Thyroid gland (tissue), 4 donors: ENCODE results near the gene MEAK7.

Source experiments
- POLR2A ChIP-seq, 2 donors: fragments of 450-650 bp; IDR thresholded peaks; one replicate each; pipeline ENCODE4 v1.6.1; 2017; ENCODE audit warnings: antibody characterized with exemption in 2 of 2, mild to moderate bottlenecking in 2 of 2, moderate library complexity in 1 of 2
- TF ChIP-seq, protein P1 (sequence below), 6 experiments: fragments of 200-600 bp in 3 of 6; fragments of 450-650 bp in 3 of 6; sonication (generic) in 3 of 6; IDR thresholded peaks; one replicate each; pipeline ENCODE4 v1.5.1; 2016 to 2019; ENCODE audit warnings: antibody characterized with exemption in 6 of 6, mild to moderate bottlenecking in 2 of 6, inconsistent platforms in 1 of 6, moderate library complexity in 1 of 6

DNA sequence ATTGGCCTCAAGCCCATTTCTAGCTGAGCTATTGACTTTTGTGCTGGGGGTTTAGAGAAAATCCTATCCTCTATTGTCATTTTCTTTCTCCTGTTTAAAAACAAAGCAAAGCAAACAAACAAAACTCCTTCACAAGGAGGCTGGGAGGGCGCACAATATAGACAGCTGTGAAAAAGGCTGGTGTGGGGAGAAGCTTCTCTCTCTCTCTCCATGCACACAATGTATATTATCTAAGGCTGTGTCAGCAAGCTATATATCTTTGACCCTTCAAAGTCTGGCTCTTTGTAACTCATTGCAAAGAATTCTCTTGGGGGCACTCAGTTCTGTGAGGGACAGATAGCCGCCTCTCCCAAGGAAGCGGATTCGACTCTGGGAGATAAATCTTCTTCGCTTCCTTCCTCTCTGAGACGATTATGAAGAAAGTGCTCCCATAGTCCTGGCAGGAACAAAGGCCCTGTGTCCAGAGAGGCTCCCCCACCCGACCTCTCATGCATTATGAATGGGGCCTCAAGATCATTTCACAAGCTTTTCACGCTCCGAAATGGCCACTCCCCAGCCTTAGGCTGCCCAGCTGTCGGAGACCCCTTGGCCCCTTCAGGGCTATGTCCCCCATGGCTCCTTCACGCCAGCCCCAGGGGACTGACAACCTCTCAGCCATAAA is 33.2 kb upstream of the MEAK7 start:
- TF ChIP-seq, protein P1, sequence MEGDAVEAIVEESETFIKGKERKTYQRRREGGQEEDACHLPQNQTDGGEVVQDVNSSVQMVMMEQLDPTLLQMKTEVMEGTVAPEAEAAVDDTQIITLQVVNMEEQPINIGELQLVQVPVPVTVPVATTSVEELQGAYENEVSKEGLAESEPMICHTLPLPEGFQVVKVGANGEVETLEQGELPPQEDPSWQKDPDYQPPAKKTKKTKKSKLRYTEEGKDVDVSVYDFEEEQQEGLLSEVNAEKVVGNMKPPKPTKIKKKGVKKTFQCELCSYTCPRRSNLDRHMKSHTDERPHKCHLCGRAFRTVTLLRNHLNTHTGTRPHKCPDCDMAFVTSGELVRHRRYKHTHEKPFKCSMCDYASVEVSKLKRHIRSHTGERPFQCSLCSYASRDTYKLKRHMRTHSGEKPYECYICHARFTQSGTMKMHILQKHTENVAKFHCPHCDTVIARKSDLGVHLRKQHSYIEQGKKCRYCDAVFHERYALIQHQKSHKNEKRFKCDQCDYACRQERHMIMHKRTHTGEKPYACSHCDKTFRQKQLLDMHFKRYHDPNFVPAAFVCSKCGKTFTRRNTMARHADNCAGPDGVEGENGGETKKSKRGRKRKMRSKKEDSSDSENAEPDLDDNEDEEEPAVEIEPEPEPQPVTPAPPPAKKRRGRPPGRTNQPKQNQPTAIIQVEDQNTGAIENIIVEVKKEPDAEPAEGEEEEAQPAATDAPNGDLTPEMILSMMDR (IDR thresholded peaks at IDR 0.05): no peak
- no peak for TF ChIP-seq POLR2A (IDR thresholded peaks at IDR 0.05)
